Measurements from ENCODE around the gene LCE1C. TPM values are rescaled to one million over a fixed set of nuclear protein-coding genes. Genes with fewer than 3 reads are reported as not detected.

LCE1C gene
- total RNA-seq (not detected), total RNA-seq (0 reads per million in 2 donors)

- Mint-ChIP-seq H3K4me1 (no peaks in the 10 kb centered on the region), H3K27me3 (peaks cover 62% of the 10 kb centered on the region), H3K4me3 (no peak within 1 kb of the TSS), H3K36me3 (ENCODE audit: low read depth) (peaks cover 2% of the 10 kb centered on the region), H3K27ac (no peak within 1 kb of the TSS)
- DNase-seq (no peak), ATAC-seq (no peak)
- no peaks in the 10 kb centered on the region for H3K9me3 ChIP-seq (ENCODE audit: control insufficient read depth, low read length, poor library complexity, severe bottlenecking)
These were observed at the start of gene LCE1C for GRCh38 chr1:152806576-152806975. TSS of gene LCE1C (minus strand) at chr1:152806651. CDS start at chr1:152805478, 1,173 bp downstream.

GRCh38 chr1:152855661-152856060 lies 49.2 kb upstream of the LCE1C start:
- no peak overlapping the region for H3K27ac Mint-ChIP-seq
- H3K27me3 Mint-ChIP-seq, result peaks cover 27% of the 10 kb centered on the region
- no peak for DNase-seq
- no peaks in the 10 kb centered on the region for H3K9me3 ChIP-seq (ENCODE audit: control insufficient read depth, low read length, poor library complexity, severe bottlenecking)
- no peaks in the 10 kb centered on the region for H3K36me3 Mint-ChIP-seq (ENCODE audit: low read depth)
- H3K4me3 Mint-ChIP-seq, result no peak overlapping the region
- H3K4me1 Mint-ChIP-seq, result no peaks in the 10 kb centered on the region
- no peak for ATAC-seq

- DNase-seq, result no peak
- H3K9me3 ChIP-seq (ENCODE audit: control insufficient read depth, low read length, poor library complexity, severe bottlenecking), result no peaks in the 10 kb centered on the region
- H3K27me3 Mint-ChIP-seq, result peaks cover 36% of the 10 kb centered on the region
- ATAC-seq, result no peak
- H3K27ac Mint-ChIP-seq, result no peak within 1 kb of the TSS
- no peaks in the 10 kb centered on the region for H3K4me1 Mint-ChIP-seq
- H3K36me3 Mint-ChIP-seq (ENCODE audit: low read depth), result no peaks in the 10 kb centered on the region
- no peak within 1 kb of the TSS for H3K4me3 Mint-ChIP-seq
These were observed 36.1 kb upstream of the LCE1C start, which contains the start of gene LCE6A for GRCh38 chr1:152842556-152842955. TSS of gene LCE6A (plus strand) at chr1:152842856. CDS start at chr1:152843521, 665 bp downstream.

GRCh38 chr1:152836870-152837269 lies 30.4 kb upstream of the LCE1C start:
- peaks cover 20% of the 10 kb centered on the region for H3K27me3 Mint-ChIP-seq
- no peak overlapping the region for H3K27ac Mint-ChIP-seq
- H3K9me3 ChIP-seq (ENCODE audit: control insufficient read depth, low read length, poor library complexity, severe bottlenecking), result no peaks in the 10 kb centered on the region
- no peaks in the 10 kb centered on the region for H3K36me3 Mint-ChIP-seq (ENCODE audit: low read depth)
- H3K4me1 Mint-ChIP-seq, result no peaks in the 10 kb centered on the region
- no peak overlapping the region for H3K4me3 Mint-ChIP-seq
- ATAC-seq, result no peak
- DNase-seq, result no peak

- DNase-seq (no peak), ATAC-seq (no peak)
- peaks cover 5% of the 10 kb centered on the region for H3K36me3 Mint-ChIP-seq (ENCODE audit: low read depth)
- H3K4me1 Mint-ChIP-seq, result no peaks in the 10 kb centered on the region
- H3K27me3 Mint-ChIP-seq, result peaks cover 51% of the 10 kb centered on the region
- H3K9me3 ChIP-seq (ENCODE audit: control insufficient read depth, low read length, poor library complexity, severe bottlenecking), result no peaks in the 10 kb centered on the region
- no peak within 1 kb of the TSS for H3K4me3 Mint-ChIP-seq
- no peak within 1 kb of the TSS for H3K27ac Mint-ChIP-seq
These were observed 20.7 kb upstream of the LCE1C start, which contains the start of gene LCE1A for GRCh38 chr1:152827173-152827572. TSS of gene LCE1A (plus strand) at chr1:152827473. CDS start at chr1:152827473, 0 bp downstream.

- no peak overlapping the region for H3K4me3 Mint-ChIP-seq
- no peak overlapping the region for H3K27ac Mint-ChIP-seq
- no peaks in the 10 kb centered on the region for H3K4me1 Mint-ChIP-seq
- DNase-seq, result no peak
- peaks cover 45% of the 10 kb centered on the region for H3K27me3 Mint-ChIP-seq
- no peak for ATAC-seq
- H3K36me3 Mint-ChIP-seq (ENCODE audit: low read depth), result peaks cover 5% of the 10 kb centered on the region
- H3K9me3 ChIP-seq (ENCODE audit: control insufficient read depth, low read length, poor library complexity, severe bottlenecking), result no peaks in the 10 kb centered on the region
These were observed 18.5 kb upstream of the LCE1C start for GRCh38 chr1:152824964-152825363.

- Mint-ChIP-seq H3K36me3 (ENCODE audit: low read depth) (peaks cover 3% of the 10 kb centered on the region), H3K27me3 (peaks cover 35% of the 10 kb centered on the region), H3K4me3 (no peak overlapping the region), H3K27ac (no peak overlapping the region), H3K4me1 (no peaks in the 10 kb centered on the region)
- no peak for DNase-seq
- ATAC-seq, result no peak
- no peaks in the 10 kb centered on the region for H3K9me3 ChIP-seq (ENCODE audit: control insufficient read depth, low read length, poor library complexity, severe bottlenecking)
These were observed 16.8 kb upstream of the LCE1C start for GRCh38 chr1:152823294-152823693.

- Mint-ChIP-seq H3K27me3 (peaks cover 43% of the 10 kb centered on the region), H3K27ac (no peak overlapping the region), H3K4me1 (no peaks in the 10 kb centered on the region), H3K4me3 (no peak overlapping the region), H3K36me3 (ENCODE audit: low read depth) (no peaks in the 10 kb centered on the region)
- DNase-seq, result no peak
- no peaks in the 10 kb centered on the region for H3K9me3 ChIP-seq (ENCODE audit: control insufficient read depth, low read length, poor library complexity, severe bottlenecking)
- ATAC-seq, result no peak
These were observed 10.9 kb upstream of the LCE1C start for GRCh38 chr1:152817309-152817708.

- H3K27me3 Mint-ChIP-seq, result peaks cover 52% of the 10 kb centered on the region
- DNase-seq, result no peak
- no peak within 1 kb of the TSS for H3K4me3 Mint-ChIP-seq
- no peaks in the 10 kb centered on the region for H3K4me1 Mint-ChIP-seq
- H3K36me3 Mint-ChIP-seq (ENCODE audit: low read depth), result no peaks in the 10 kb centered on the region
- H3K9me3 ChIP-seq (ENCODE audit: control insufficient read depth, low read length, poor library complexity, severe bottlenecking), result no peaks in the 10 kb centered on the region
- ATAC-seq, result no peak
- H3K27ac Mint-ChIP-seq, result no peak within 1 kb of the TSS
These were observed 5.2 kb upstream of the LCE1C start, which contains the start of gene LCE1B for GRCh38 chr1:152811671-152812070. TSS of gene LCE1B (plus strand) at chr1:152811971. CDS start at chr1:152812447, 476 bp downstream.

- Mint-ChIP-seq H3K36me3 (ENCODE audit: low read depth) (no peaks in the 10 kb centered on the region), H3K27me3 (peaks cover 53% of the 10 kb centered on the region), H3K27ac (no peak overlapping the region), H3K4me3 (no peak overlapping the region), H3K4me1 (no peaks in the 10 kb centered on the region)
- H3K9me3 ChIP-seq (ENCODE audit: control insufficient read depth, low read length, poor library complexity, severe bottlenecking), result no peaks in the 10 kb centered on the region
- DNase-seq, result no peak
- no peak for ATAC-seq
These were observed 4.6 kb upstream of the LCE1C start for GRCh38 chr1:152811050-152811449.

GRCh38 chr1:152801333-152801732 lies 5.1 kb downstream of the LCE1C start:
- Mint-ChIP-seq H3K4me3 (no peak overlapping the region), H3K27ac (no peak overlapping the region), H3K36me3 (ENCODE audit: low read depth) (peaks cover 5% of the 10 kb centered on the region), H3K4me1 (peaks cover 4% of the 10 kb centered on the region), H3K27me3 (peaks cover 67% of the 10 kb centered on the region)
- ATAC-seq, result no peak
- DNase-seq, result no peak
- no peaks in the 10 kb centered on the region for H3K9me3 ChIP-seq (ENCODE audit: control insufficient read depth, low read length, poor library complexity, severe bottlenecking)

- no peak within 1 kb of the TSS for H3K4me3 Mint-ChIP-seq
- DNase-seq (no peak), ATAC-seq (no peak)
- peaks cover 3% of the 10 kb centered on the region for H3K36me3 Mint-ChIP-seq (ENCODE audit: low read depth)
- H3K27ac Mint-ChIP-seq, result no peak within 1 kb of the TSS
- no peaks in the 10 kb centered on the region for H3K9me3 ChIP-seq (ENCODE audit: control insufficient read depth, low read length, poor library complexity, severe bottlenecking)
- H3K27me3 Mint-ChIP-seq, result peaks cover 58% of the 10 kb centered on the region
- H3K4me1 Mint-ChIP-seq, result peaks cover 8% of the 10 kb centered on the region
These were observed 10.0 kb downstream of the LCE1C start, which contains the start of gene LCE1D for GRCh38 chr1:152796421-152796820. TSS of gene LCE1D (plus strand) at chr1:152796721. CDS start at chr1:152797795, 1,074 bp downstream.

GRCh38 chr1:152795686-152796085 lies 10.8 kb downstream of the LCE1C start:
- Mint-ChIP-seq H3K27ac (no peak overlapping the region), H3K27me3 (peaks cover 55% of the 10 kb centered on the region), H3K36me3 (ENCODE audit: low read depth) (peaks cover 3% of the 10 kb centered on the region), H3K4me3 (no peak overlapping the region), H3K4me1 (peaks cover 8% of the 10 kb centered on the region)
- DNase-seq (no peak), ATAC-seq (no peak)
- H3K9me3 ChIP-seq (ENCODE audit: control insufficient read depth, low read length, poor library complexity, severe bottlenecking), result no peaks in the 10 kb centered on the region

- peaks cover 73% of the 10 kb centered on the region for H3K27me3 Mint-ChIP-seq
- H3K4me1 Mint-ChIP-seq, result peaks cover 2% of the 10 kb centered on the region
- peaks cover 6% of the 10 kb centered on the region for H3K36me3 Mint-ChIP-seq (ENCODE audit: low read depth)
- DNase-seq (no peak), ATAC-seq (no peak)
- no peaks in the 10 kb centered on the region for H3K9me3 ChIP-seq (ENCODE audit: control insufficient read depth, low read length, poor library complexity, severe bottlenecking)
- H3K4me3 Mint-ChIP-seq, result no peak within 1 kb of the TSS
- H3K27ac Mint-ChIP-seq, result no peak within 1 kb of the TSS
These were observed 20.4 kb downstream of the LCE1C start, which contains the start of gene LCE1E for GRCh38 chr1:152786077-152786476. TSS of gene LCE1E (plus strand) at chr1:152786257. CDS start at chr1:152787300, 1,043 bp downstream.
